HEK293 (cell line): ENCODE data around the gene RPL36A.

Source experiments
- FEZF1 ChIP-seq: fragments of 450-650 bp; formaldehyde crosslinking; IDR thresholded peaks from 2 replicates; pipeline ENCODE4 v1.5.1; 2016; ENCODE audit warnings: missing biosample characterization, missing genetic modification characterization
- KLF1 ChIP-seq: fragments of 450-650 bp; formaldehyde crosslinking; IDR thresholded peaks from 2 replicates; pipeline ENCODE4 v1.5.1; 2016; ENCODE audit warnings: missing biosample characterization, missing genetic modification characterization
- KLF7 ChIP-seq: fragments of 450-650 bp; formaldehyde crosslinking; IDR thresholded peaks from 2 replicates; pipeline ENCODE4 v1.5.1; 2016; ENCODE audit warnings: missing biosample characterization, missing genetic modification characterization, borderline replicate concordance
- KLF9 ChIP-seq: fragments of 450-650 bp; formaldehyde crosslinking; IDR thresholded peaks from 2 replicates; pipeline ENCODE4 v1.5.1; 2016; ENCODE audit warnings: missing biosample characterization, missing genetic modification characterization, low read depth
- MZF1 ChIP-seq: fragments of 450-650 bp; formaldehyde crosslinking; IDR thresholded peaks from 2 replicates; pipeline ENCODE4 v1.5.1; 2017; ENCODE audit warnings: missing biosample characterization, missing genetic modification characterization, borderline replicate concordance
- SCRT2 ChIP-seq: fragments of 450-650 bp; formaldehyde crosslinking; IDR thresholded peaks from 2 replicates; pipeline ENCODE4 v1.5.1; 2016; ENCODE audit warnings: missing biosample characterization, missing genetic modification characterization
- SP2 ChIP-seq: fragments of 450-650 bp; formaldehyde crosslinking; IDR thresholded peaks from 2 replicates; pipeline ENCODE4 v1.5.1; 2016; ENCODE audit warnings: missing biosample characterization, missing genetic modification characterization
- WT1 ChIP-seq: fragments of 450-650 bp; formaldehyde crosslinking; IDR thresholded peaks from 2 replicates; pipeline ENCODE4 v1.5.1; 2016; ENCODE audit warnings: missing biosample characterization, missing genetic modification characterization
- ZBTB17 ChIP-seq: fragments of 450-650 bp; formaldehyde crosslinking; IDR thresholded peaks from 2 replicates; pipeline ENCODE4 v1.5.1; 2016; ENCODE audit warnings: missing biosample characterization, missing genetic modification characterization
- ZBTB20 ChIP-seq: fragments of 450-650 bp; formaldehyde crosslinking; IDR thresholded peaks from 2 replicates; pipeline ENCODE4 v1.5.1; 2016; ENCODE audit warnings: missing biosample characterization, missing genetic modification characterization
- ZFHX2 ChIP-seq: fragments of 450-650 bp; formaldehyde crosslinking; conservative IDR thresholded peaks from 2 replicates; pipeline ENCODE4 v1.5.1; 2016; ENCODE audit warnings: missing biosample characterization, missing genetic modification characterization
- ZIC2 ChIP-seq: fragments of 450-650 bp; formaldehyde crosslinking; IDR thresholded peaks from 2 replicates; pipeline ENCODE4 v1.5.1; 2016; ENCODE audit warnings: missing biosample characterization, missing genetic modification characterization
- ZNF239 ChIP-seq: fragments of 450-650 bp; formaldehyde crosslinking; IDR thresholded peaks from 2 replicates; pipeline ENCODE4 v1.5.1; 2016; ENCODE audit warnings: missing biosample characterization, missing genetic modification characterization
- ZNF24 ChIP-seq: fragments of 450-650 bp; formaldehyde crosslinking; IDR thresholded peaks from 2 replicates; pipeline ENCODE4 v1.5.1; 2016; ENCODE audit warnings: missing biosample characterization, missing genetic modification characterization
- ZNF26 ChIP-seq: fragments of 450-650 bp; formaldehyde crosslinking; IDR thresholded peaks from 2 replicates; pipeline ENCODE4 v1.5.1; 2016; ENCODE audit warnings: missing biosample characterization, missing genetic modification characterization
- ZNF292 ChIP-seq: fragments of 450-650 bp; formaldehyde crosslinking; IDR thresholded peaks from 2 replicates; pipeline ENCODE4 v1.5.1; 2016; ENCODE audit warnings: low read depth, missing biosample characterization, missing genetic modification characterization, borderline replicate concordance
- ZNF302 ChIP-seq: fragments of 450-650 bp; formaldehyde crosslinking; IDR thresholded peaks from 2 replicates; pipeline ENCODE4 v1.5.1; 2016; ENCODE audit warnings: missing biosample characterization, missing genetic modification characterization, low read depth
- ZNF311 ChIP-seq: fragments of 450-650 bp; formaldehyde crosslinking; IDR thresholded peaks from 2 replicates; pipeline ENCODE4 v1.5.1; 2017; ENCODE audit warnings: missing biosample characterization, missing genetic modification characterization, borderline replicate concordance
- ZNF324 ChIP-seq: fragments of 450-650 bp; formaldehyde crosslinking; IDR thresholded peaks from 2 replicates; pipeline ENCODE4 v1.5.1; 2016; ENCODE audit warnings: missing biosample characterization, missing genetic modification characterization
- ZNF341 ChIP-seq: fragments of 450-650 bp; formaldehyde crosslinking; IDR thresholded peaks from 2 replicates; pipeline ENCODE4; 2016; ENCODE audit warnings: low read depth, missing biosample characterization, missing genetic modification characterization
- ZNF350 ChIP-seq: fragments of 450-650 bp; formaldehyde crosslinking; IDR thresholded peaks from 2 replicates; pipeline ENCODE4 v1.5.0; 2017; ENCODE audit warnings: missing biosample characterization, mild to moderate bottlenecking, missing genetic modification characterization
- ZNF398 ChIP-seq: fragments of 450-650 bp; formaldehyde crosslinking; IDR thresholded peaks from 2 replicates; pipeline ENCODE4 v1.5.1; 2017; ENCODE audit warnings: missing biosample characterization, missing genetic modification characterization
- ZNF654 ChIP-seq: fragments of 450-650 bp; formaldehyde crosslinking; IDR thresholded peaks from 2 replicates; pipeline ENCODE4 v1.5.1; 2016; ENCODE audit warnings: low read depth, missing biosample characterization, missing genetic modification characterization
- ZNF664 ChIP-seq: fragments of 450-650 bp; formaldehyde crosslinking; IDR thresholded peaks from 2 replicates; pipeline ENCODE4 v1.5.1; 2016; ENCODE audit warnings: missing biosample characterization, missing genetic modification characterization
- ZNF692 ChIP-seq: fragments of 450-650 bp; formaldehyde crosslinking; IDR thresholded peaks from 2 replicates; pipeline ENCODE4 v1.5.1; 2016; ENCODE audit warnings: missing biosample characterization, missing genetic modification characterization
- ZNF785 ChIP-seq: fragments of 450-650 bp; formaldehyde crosslinking; IDR thresholded peaks from 2 replicates; pipeline ENCODE4 v1.5.1; 2016; ENCODE audit warnings: missing biosample characterization, missing genetic modification characterization
- ZNF843 ChIP-seq: fragments of 450-650 bp; formaldehyde crosslinking; IDR thresholded peaks from 2 replicates; pipeline ENCODE4 v1.5.1; 2016; ENCODE audit warnings: missing biosample characterization, missing genetic modification characterization
- TF ChIP-seq, protein P1 (sequence below): fragments of 450-650 bp; formaldehyde crosslinking; IDR thresholded peaks from 2 replicates; pipeline ENCODE4 v1.5.1; 2017; ENCODE audit warnings: missing biosample characterization, missing genetic modification characterization
- TF ChIP-seq, protein P2 (sequence below): fragments of 450-650 bp; formaldehyde crosslinking; IDR thresholded peaks from 2 replicates; pipeline ENCODE4 v1.5.1; 2016; ENCODE audit warnings: missing biosample characterization, missing genetic modification characterization
- TF ChIP-seq, protein P3 (sequence below): fragments of 450-650 bp; formaldehyde crosslinking; conservative IDR thresholded peaks from 2 replicates; pipeline ENCODE4 v1.5.1; 2016; ENCODE audit warnings: low read depth, missing biosample characterization, missing genetic modification characterization

Gene RPL36A

DNA sequence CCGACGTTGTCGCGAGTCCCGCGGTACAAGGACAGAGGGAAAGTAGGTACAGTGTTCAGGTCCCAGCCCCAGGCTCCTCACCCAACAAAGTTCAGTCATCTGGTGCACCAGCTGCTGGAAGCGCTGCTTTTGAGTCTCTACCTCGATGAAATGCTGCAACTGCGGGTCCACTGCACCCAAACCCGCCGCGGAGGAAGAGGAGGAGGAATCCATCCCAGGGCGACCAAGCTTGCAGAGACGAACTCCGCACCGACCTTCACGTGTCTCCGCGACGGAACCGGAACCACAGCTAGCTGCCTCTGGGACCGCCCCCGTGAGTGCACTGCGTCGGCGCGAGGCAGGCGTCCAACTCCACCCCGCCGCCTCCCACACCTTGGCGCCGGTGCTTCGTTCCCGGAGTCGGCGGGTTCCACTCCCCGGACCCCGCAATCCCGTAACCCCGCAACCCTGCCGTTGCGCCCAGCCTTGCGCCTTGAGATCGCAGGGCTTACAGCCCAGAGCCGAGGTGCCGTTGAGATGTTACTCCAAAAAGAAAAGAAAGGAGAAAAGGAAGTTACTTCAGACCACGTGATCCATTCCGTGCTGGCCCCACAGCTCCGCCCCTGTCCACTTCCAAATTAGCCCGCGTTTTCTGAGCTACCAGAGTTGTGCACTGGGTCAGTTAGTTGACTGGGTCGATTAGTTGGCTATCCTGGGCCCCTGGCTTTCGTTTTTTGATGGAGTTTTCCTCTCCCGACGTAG is 42.2 kb upstream of the RPL36A start, which contains the start of gene TIMM8A (continued):
- peak; percentile 43; the same call in 1 of the 2 replicates for TF ChIP-seq KLF1 (tag by site-specific recombination)
- TF ChIP-seq ZNF350 (tag by site-specific recombination), result no peak
- TF ChIP-seq, protein P1, sequence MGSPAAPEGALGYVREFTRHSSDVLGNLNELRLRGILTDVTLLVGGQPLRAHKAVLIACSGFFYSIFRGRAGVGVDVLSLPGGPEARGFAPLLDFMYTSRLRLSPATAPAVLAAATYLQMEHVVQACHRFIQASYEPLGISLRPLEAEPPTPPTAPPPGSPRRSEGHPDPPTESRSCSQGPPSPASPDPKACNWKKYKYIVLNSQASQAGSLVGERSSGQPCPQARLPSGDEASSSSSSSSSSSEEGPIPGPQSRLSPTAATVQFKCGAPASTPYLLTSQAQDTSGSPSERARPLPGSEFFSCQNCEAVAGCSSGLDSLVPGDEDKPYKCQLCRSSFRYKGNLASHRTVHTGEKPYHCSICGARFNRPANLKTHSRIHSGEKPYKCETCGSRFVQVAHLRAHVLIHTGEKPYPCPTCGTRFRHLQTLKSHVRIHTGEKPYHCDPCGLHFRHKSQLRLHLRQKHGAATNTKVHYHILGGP (tag by site-specific recombination), result no peak
- peak; percentile 68 for TF ChIP-seq ZBTB20 (tag by site-specific recombination)
- peak; percentile 65; the same call in 1 of the 2 replicates for TF ChIP-seq KLF9 (tag by site-specific recombination)
- TF ChIP-seq ZNF26 (tag by site-specific recombination), result no peak
- TF ChIP-seq WT1 (tag by site-specific recombination), result 0 out of 2 replicates have a peak, but pooled peaks have one; percentile 18
- TF ChIP-seq FEZF1 (tag by site-specific recombination), result no peak
- TF ChIP-seq ZNF292, result no peak
- peak; percentile 94 for TF ChIP-seq ZFHX2 (tag by site-specific recombination)
- TF ChIP-seq SP2 (tag by site-specific recombination), result peak; percentile 89
- peak; percentile 57; the same call in 1 of the 2 replicates for TF ChIP-seq ZNF24 (tag by site-specific recombination)
- TF ChIP-seq ZNF785 (tag by site-specific recombination), result no peak
- TF ChIP-seq, protein P2, sequence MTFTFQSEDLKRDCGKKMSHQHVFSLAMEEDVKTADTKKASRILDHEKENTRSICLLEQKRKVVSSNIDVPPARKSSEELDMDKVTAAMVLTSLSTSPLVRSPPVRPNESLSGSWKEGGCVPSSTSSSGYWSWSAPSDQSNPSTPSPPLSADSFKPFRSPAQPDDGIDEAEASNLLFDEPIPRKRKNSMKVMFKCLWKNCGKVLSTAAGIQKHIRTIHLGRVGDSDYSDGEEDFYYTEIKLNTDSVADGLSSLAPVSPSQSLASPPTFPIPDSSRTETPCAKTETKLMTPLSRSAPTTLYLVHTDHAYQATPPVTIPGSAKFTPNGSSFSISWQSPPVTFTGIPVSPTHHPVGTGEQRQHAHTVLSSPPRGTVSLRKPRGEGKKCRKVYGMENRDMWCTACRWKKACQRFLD (tag by site-specific recombination), result no peak
- TF ChIP-seq ZNF341 (tag by site-specific recombination), result peak; percentile 56
- peak; percentile 53; the same call in 1 of the 2 replicates for TF ChIP-seq ZNF843 (tag by site-specific recombination)
- TF ChIP-seq ZBTB17 (tag by site-specific recombination), result peak; percentile 95
- 0 out of 2 replicates have a peak, but pooled peaks have one; percentile 35 for TF ChIP-seq ZNF664 (tag by site-specific recombination)
- TF ChIP-seq ZNF398, result no peak
- no peak for TF ChIP-seq MZF1
- no peak for TF ChIP-seq ZNF311 (tag by site-specific recombination)
- no peak for TF ChIP-seq ZNF302
- TF ChIP-seq ZNF654 (tag by site-specific recombination), result no peak
- no peak for TF ChIP-seq ZIC2 (tag by site-specific recombination)
- no peak for TF ChIP-seq ZNF239 (tag by site-specific recombination)
- 0 out of 2 replicates have a peak, but pooled peaks have one; percentile 19 for TF ChIP-seq KLF7
- no peak for TF ChIP-seq ZNF324 (tag by site-specific recombination)
- TF ChIP-seq, protein P3, sequence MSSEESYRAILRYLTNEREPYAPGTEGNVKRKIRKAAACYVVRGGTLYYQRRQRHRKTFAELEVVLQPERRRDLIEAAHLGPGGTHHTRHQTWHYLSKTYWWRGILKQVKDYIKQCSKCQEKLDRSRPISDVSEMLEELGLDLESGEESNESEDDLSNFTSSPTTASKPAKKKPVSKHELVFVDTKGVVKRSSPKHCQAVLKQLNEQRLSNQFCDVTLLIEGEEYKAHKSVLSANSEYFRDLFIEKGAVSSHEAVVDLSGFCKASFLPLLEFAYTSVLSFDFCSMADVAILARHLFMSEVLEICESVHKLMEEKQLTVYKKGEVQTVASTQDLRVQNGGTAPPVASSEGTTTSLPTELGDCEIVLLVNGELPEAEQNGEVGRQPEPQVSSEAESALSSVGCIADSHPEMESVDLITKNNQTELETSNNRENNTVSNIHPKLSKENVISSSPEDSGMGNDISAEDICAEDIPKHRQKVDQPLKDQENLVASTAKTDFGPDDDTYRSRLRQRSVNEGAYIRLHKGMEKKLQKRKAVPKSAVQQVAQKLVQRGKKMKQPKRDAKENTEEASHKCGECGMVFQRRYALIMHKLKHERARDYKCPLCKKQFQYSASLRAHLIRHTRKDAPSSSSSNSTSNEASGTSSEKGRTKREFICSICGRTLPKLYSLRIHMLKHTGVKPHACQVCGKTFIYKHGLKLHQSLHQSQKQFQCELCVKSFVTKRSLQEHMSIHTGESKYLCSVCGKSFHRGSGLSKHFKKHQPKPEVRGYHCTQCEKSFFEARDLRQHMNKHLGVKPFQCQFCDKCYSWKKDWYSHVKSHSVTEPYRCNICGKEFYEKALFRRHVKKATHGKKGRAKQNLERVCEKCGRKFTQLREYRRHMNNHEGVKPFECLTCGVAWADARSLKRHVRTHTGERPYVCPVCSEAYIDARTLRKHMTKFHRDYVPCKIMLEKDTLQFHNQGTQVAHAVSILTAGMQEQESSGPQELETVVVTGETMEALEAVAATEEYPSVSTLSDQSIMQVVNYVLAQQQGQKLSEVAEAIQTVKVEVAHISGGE, result peak; percentile 85
- no peak for TF ChIP-seq SCRT2 (tag by site-specific recombination)
- TF ChIP-seq ZNF692 (tag by site-specific recombination), result peak; percentile 97
